NT2/D1 (cell line): ENCODE data around the gene CCSER1.
"Not testable (repeated sequence)": the region's sequence is repeated elsewhere in the genome, so short reads cannot be mapped to it uniquely, and the experiment has no call there.

ENCODE experiments used
- SUZ12 ChIP-seq: IDR thresholded peaks from 2 replicates; pipeline ENCODE4 v1.6.1; 2011; ENCODE audit not compliant: insufficient read length, insufficient read depth; ENCODE audit errors: extremely low read depth
- YY1 ChIP-seq: IDR thresholded peaks from 2 replicates; pipeline ENCODE4 v1.6.1; 2011; ENCODE audit not compliant: insufficient read length, insufficient read depth
- ZNF274 ChIP-seq: IDR thresholded peaks from 2 replicates; pipeline ENCODE4 v1.6.1; 2011; ENCODE audit warnings: mild to moderate bottlenecking, low read depth, low read length

DNA sequence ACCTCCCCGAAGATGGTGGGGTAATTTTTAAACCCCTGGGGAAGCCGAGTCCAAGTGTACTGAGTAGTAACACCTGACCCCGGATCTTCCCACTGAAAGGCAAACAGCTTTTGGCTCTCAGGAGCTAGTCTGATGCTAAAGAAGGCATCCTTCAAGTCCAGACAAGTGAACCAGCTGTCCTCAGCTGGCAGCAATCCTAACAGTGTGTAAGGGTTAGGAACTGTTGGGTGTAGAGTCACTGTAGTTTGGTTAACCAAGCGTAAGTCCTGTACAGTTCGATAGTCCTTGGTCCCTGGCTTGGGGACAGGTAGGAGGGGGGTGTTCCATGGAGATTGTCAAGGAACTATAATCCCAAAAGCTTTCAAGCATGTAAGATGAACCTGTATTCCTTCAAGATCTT, 967.0 kb downstream of the CCSER1 start:
- TF ChIP-seq ZNF274, SUZ12, YY1: not testable (repeated sequence)
